HPDE6-E6E7 (cell line): Measurements from ENCODE around the gene PBX2.
"Not testable (repeated sequence)": the region's sequence is repeated elsewhere in the genome, so short reads cannot be mapped to it uniquely, and the experiment has no call there.

ENCODE experiments used
- DNase-seq: peaks from one replicate; pipeline ENCODE4 v3.0.0; 2011; ENCODE audit warnings: missing footprints; ENCODE audit errors: extremely low spot score

PBX2 gene

GRCh38 chr6:32203426-32204267 is 13.6 kb upstream of the PBX2 start:
- DNase-seq = no peak

- DNase-seq = no peak
These were observed 12.2 kb upstream of the PBX2 start for GRCh38 chr6:32202186-32202585.

GRCh38 chr6:32200711-32201475 is 10.9 kb upstream of the PBX2 start:
- DNase-seq = no peak

- no peak for DNase-seq
These were observed 8.9 kb upstream of the PBX2 start for GRCh38 chr6:32198866-32199265.

- DNase-seq = no peak
These were observed 8.3 kb upstream of the PBX2 start for GRCh38 chr6:32198345-32198696.

GRCh38 chr6:32196682-32197616 is 6.9 kb upstream of the PBX2 start:
- DNase-seq = no peak

GRCh38 chr6:32195902-32196681 is 6.1 kb upstream of the PBX2 start:
- DNase-seq = no peak

- peak; percentile 97 for DNase-seq
These were observed 5.6 kb upstream of the PBX2 start for GRCh38 chr6:32195652-32195901.

- DNase-seq = no peak
These were observed 5.0 kb upstream of the PBX2 start for GRCh38 chr6:32194825-32195651.

- DNase-seq = no peak
These were observed 4.4 kb upstream of the PBX2 start for GRCh38 chr6:32194388-32194787.

GRCh38 chr6:32193096-32193495 is 3.1 kb upstream of the PBX2 start:
- not testable (repeated sequence) for DNase-seq

GRCh38 chr6:32192608-32193039 is 2.6 kb upstream of the PBX2 start, which contains the start of gene GPSM3:
GPSM3 (minus strand) TSS chr6:32192643; CDS start chr6:32192513, 130 bp downstream.
- DNase-seq = no peak

GRCh38 chr6:32191696-32192607 is 1.9 kb upstream of the PBX2 start:
- no peak for DNase-seq

- no peak for DNase-seq
These were observed 1.1 kb upstream of the PBX2 start for GRCh38 chr6:32190911-32191677.

GRCh38 chr6:32189742-32190053 is 304 bp downstream of the PBX2 start:
- DNase-seq = no peak

GRCh38 chr6:32189069-32189741 is 797 bp downstream of the PBX2 start:
- DNase-seq = no peak

- no peak for DNase-seq
These were observed 1.5 kb downstream of the PBX2 start for GRCh38 chr6:32188381-32189068.
